GM19239 (cell line): ENCODE data around the gene CT45A2.
"Not testable (repeated sequence)": the region's sequence is repeated elsewhere in the genome, so short reads cannot be mapped to it uniquely, and the experiment has no call there.

Experiments
- DNase-seq: peaks from one replicate; pipeline ENCODE4 v3.0.0; 2011; ENCODE audit warnings: low spot score; ENCODE audit not compliant: insufficient read length
- FAIRE-seq: peaks from 2 replicates; lab custom pipeline; 2011; peaks lifted over from hg19 to GRCh38; lab: Jason Lieb, UNC

The CT45A2 gene

GRCh38 chrX:135819912-135820311 lies at the start of gene CT45A2:
Gene CT45A2, minus strand, starts transcription at chrX:135820012. Its CDS starts 3,747 bp downstream, at chrX:135816265.
- not testable (repeated sequence) for FAIRE-seq, DNase-seq

GRCh38 chrX:135854438-135854837 lies 34.6 kb upstream of the CT45A2 start, which contains the start of gene CT45A8:
Gene CT45A8, minus strand, starts transcription at chrX:135854538. Its CDS starts 3,755 bp downstream, at chrX:135850783.
- not testable (repeated sequence) for FAIRE-seq, DNase-seq

GRCh38 chrX:135837180-135837579 lies 17.4 kb upstream of the CT45A2 start, which contains the start of gene CT45A7:
Gene CT45A7, minus strand, starts transcription at chrX:135837280. Its CDS starts 3,747 bp downstream, at chrX:135833533.
- not testable (repeated sequence) for FAIRE-seq, DNase-seq

GRCh38 chrX:135802687-135803086 lies 17.1 kb downstream of the CT45A2 start, which contains the start of gene CT45A6:
Gene CT45A6, minus strand, starts transcription at chrX:135802787. Its CDS starts 3,794 bp downstream, at chrX:135798993.
- not testable (repeated sequence) for FAIRE-seq, DNase-seq

- DNase-seq, FAIRE-seq: not testable (repeated sequence)
These were observed 34.4 kb downstream of the CT45A2 start, which contains the start of gene CT45A5 for GRCh38 chrX:135785403-135785802. Gene CT45A5, minus strand, starts transcription at chrX:135785503. Its CDS starts 3,774 bp downstream, at chrX:135781729.

- FAIRE-seq, DNase-seq: not testable (repeated sequence)
These were observed 51.7 kb downstream of the CT45A2 start, which contains the start of gene CT45A3 for GRCh38 chrX:135768091-135768490. Gene CT45A3, minus strand, starts transcription at chrX:135768191. Its CDS starts 3,747 bp downstream, at chrX:135764444.
